ENCODE data around the gene SLAMF1.

GRCh38 chr1:160569806-160570205, 77.0 kb downstream of the SLAMF1 start:
- TF ChIP-seq CTCF (IDR thresholded peaks at IDR 0.05) (no peak), EP300 (IDR thresholded peaks at IDR 0.05) (no peak), POLR2A (IDR thresholded peaks at IDR 0.05; ENCODE audit: low read depth) (no peak)
